HG02938 (cell line): Measurements from ENCODE around the gene FBXW8.

Source experiments
- ATAC-seq: cut with Tn5 transposase; IDR thresholded peaks from one replicate; pipeline ENCODE4 v1.9.1; 2021; ENCODE audit warnings: mild to moderate bottlenecking, moderate library complexity; ENCODE audit not compliant: unreplicated experiment

The FBXW8 gene

GRCh38 chr12:117035287-117035686 lies 124.5 kb downstream of the FBXW8 start:
- ATAC-seq: no peak

GRCh38 chr12:117036046-117036445 lies 125.3 kb downstream of the FBXW8 start:
- no peak for ATAC-seq

- ATAC-seq: no peak
Observed at GRCh38 chr12:117036547-117036946, 125.8 kb downstream of the FBXW8 start.

GRCh38 chr12:117037289-117038022 lies 126.7 kb downstream of the FBXW8 start:
- no peak for ATAC-seq

GRCh38 chr12:117038023-117038680 lies 127.4 kb downstream of the FBXW8 start:
- no peak for ATAC-seq

GRCh38 chr12:117038919-117039318 lies 128.2 kb downstream of the FBXW8 start:
- ATAC-seq: no peak

- ATAC-seq: no peak
Observed at GRCh38 chr12:117039891-117040309, 129.2 kb downstream of the FBXW8 start.

GRCh38 chr12:117040496-117040895 lies 129.7 kb downstream of the FBXW8 start:
- ATAC-seq: no peak

GRCh38 chr12:117041798-117042170 lies 131.0 kb downstream of the FBXW8 start:
- ATAC-seq: no peak

GRCh38 chr12:117042171-117042842 lies 131.6 kb downstream of the FBXW8 start:
- ATAC-seq: no peak

GRCh38 chr12:117042862-117043261 lies 132.1 kb downstream of the FBXW8 start:
- ATAC-seq: no peak

GRCh38 chr12:117044311-117044710 lies 133.6 kb downstream of the FBXW8 start:
- ATAC-seq: no peak

- no peak for ATAC-seq
Observed at GRCh38 chr12:117044790-117045159, 134.0 kb downstream of the FBXW8 start.

- no peak for ATAC-seq
Observed at GRCh38 chr12:117045160-117046010, 134.6 kb downstream of the FBXW8 start.

GRCh38 chr12:117046011-117046369 lies 135.2 kb downstream of the FBXW8 start:
- ATAC-seq: no peak

GRCh38 chr12:117046425-117046824 lies 135.7 kb downstream of the FBXW8 start:
- ATAC-seq: no peak

GRCh38 chr12:117046861-117047530 lies 136.2 kb downstream of the FBXW8 start:
- ATAC-seq: no peak

- ATAC-seq: no peak
Observed at GRCh38 chr12:117047810-117048584, 137.2 kb downstream of the FBXW8 start.

- ATAC-seq: no peak
Observed at GRCh38 chr12:117048585-117048904, 137.8 kb downstream of the FBXW8 start.

- ATAC-seq: no peak
Observed at GRCh38 chr12:117049295-117049694, 138.5 kb downstream of the FBXW8 start.
